ENCODE results near the gene LCT.
A peak's percentile ranks its signal among the peaks of the same experiment; 100 is the strongest.

LCT gene

DNA sequence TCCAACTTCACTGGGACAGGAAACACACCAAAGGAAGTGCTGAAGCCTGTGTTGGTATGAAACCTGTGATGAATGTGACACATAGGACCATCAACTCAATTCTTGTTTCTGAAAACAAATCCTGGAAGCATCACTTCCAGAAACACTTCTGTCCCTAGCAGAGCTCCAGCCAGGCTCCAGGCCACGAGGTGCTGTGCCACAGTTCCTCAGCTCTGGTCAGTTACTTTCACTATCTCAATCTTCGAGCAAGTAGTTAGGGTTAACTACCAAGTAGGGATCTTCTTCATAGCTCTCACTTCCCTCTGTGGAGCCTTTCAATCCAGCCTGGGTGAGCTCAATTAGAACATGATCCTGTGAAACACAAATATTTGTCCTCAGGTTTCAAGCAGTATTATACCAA is 3.6 kb upstream of the LCT start:
- H3K4me3 ChIP-seq (ENCODE audit: low read depth, low read length), result no peak overlapping the region
- TF ChIP-seq, protein P1, sequence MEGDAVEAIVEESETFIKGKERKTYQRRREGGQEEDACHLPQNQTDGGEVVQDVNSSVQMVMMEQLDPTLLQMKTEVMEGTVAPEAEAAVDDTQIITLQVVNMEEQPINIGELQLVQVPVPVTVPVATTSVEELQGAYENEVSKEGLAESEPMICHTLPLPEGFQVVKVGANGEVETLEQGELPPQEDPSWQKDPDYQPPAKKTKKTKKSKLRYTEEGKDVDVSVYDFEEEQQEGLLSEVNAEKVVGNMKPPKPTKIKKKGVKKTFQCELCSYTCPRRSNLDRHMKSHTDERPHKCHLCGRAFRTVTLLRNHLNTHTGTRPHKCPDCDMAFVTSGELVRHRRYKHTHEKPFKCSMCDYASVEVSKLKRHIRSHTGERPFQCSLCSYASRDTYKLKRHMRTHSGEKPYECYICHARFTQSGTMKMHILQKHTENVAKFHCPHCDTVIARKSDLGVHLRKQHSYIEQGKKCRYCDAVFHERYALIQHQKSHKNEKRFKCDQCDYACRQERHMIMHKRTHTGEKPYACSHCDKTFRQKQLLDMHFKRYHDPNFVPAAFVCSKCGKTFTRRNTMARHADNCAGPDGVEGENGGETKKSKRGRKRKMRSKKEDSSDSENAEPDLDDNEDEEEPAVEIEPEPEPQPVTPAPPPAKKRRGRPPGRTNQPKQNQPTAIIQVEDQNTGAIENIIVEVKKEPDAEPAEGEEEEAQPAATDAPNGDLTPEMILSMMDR (IDR thresholded peaks at IDR 0.05; ENCODE audit: low read depth, low read length, missing control alignments), result no peak
- no peak for DNase-seq (ENCODE audit: low read depth)
- in situ Hi-C loops (cut with HindIII; ENCODE audit: low sequenced_read_pairs), result no loop called here

DNA sequence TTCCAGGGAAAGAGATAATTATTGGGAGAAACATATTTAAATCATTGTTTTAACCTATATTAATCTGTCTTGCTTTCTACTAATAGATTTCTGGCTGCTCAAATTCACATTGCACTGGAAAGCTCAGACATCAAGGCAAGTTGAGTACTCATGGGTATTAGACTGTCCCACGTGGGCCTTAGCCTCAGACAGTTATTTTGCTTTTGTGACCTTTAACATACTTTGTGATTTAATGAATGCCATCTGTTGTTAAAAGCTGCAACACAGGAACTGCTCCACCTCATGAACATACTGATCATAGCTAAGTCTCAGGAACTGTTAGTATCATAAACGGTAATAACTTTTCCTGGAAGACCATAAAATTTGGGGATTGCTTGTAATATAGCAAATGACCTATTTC is 2.7 kb upstream of the LCT start:
- in situ Hi-C loops (cut with HindIII; ENCODE audit: low sequenced_read_pairs), result no loop called here
- H3K4me3 ChIP-seq (ENCODE audit: low read depth, low read length), result no peak overlapping the region
- peak; percentile 36 for DNase-seq (ENCODE audit: low read depth)
- TF ChIP-seq, protein P1 (IDR thresholded peaks at IDR 0.05; ENCODE audit: low read depth, low read length, missing control alignments), result no peak

DNA sequence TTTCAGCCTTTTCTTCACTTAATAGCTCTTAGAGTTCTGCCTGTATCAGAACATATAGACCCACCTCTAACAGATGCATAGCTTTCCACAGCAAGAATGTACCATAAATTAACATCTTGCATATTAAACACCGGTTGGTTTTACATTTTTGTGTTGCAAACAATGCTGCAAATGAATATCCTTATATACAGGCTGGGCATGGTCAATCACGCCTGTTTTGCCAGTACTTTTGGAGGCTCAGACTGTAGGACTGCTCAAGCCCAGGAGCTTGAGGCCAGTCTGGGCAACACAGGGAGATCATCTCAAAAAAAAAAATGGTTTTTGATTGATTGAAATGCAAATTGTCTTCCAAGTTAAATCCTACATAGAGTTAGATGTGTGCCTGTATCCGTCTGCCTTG is 1.5 kb upstream of the LCT start:
- TF ChIP-seq, protein P1 (IDR thresholded peaks at IDR 0.05; ENCODE audit: low read depth, low read length, missing control alignments), result no peak
- no peak overlapping the region for H3K4me3 ChIP-seq (ENCODE audit: low read depth, low read length)
- in situ Hi-C loops (cut with HindIII; ENCODE audit: low sequenced_read_pairs), result no loop called here
- DNase-seq (ENCODE audit: low read depth), result no peak

DNA sequence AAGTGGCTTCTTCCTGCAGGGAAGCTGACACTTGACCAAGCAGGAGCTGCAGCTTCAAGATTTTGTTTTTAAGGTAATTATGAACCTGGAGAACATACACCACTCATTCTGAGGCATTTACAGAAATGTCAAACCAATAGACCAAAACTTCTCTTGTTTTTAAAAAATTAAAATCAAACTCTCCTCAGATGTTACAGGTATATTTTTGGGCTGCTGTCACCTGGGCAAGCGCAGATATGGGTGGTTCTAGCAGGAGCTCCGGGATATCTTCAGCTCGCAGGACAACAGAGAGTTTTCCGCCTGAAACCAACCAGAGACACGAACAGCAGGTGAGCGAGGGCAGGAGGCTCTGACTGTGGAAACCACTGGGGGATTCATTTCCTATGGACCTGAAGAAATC is 4.1 kb downstream of the LCT start:
- in situ Hi-C loops (cut with HindIII; ENCODE audit: low sequenced_read_pairs), result no loop called here
- TF ChIP-seq, protein P1 (IDR thresholded peaks at IDR 0.05; ENCODE audit: low read depth, low read length, missing control alignments), result no peak
- H3K4me3 ChIP-seq (ENCODE audit: low read depth, low read length), result no peak overlapping the region
- DNase-seq (ENCODE audit: low read depth), result no peak

DNA sequence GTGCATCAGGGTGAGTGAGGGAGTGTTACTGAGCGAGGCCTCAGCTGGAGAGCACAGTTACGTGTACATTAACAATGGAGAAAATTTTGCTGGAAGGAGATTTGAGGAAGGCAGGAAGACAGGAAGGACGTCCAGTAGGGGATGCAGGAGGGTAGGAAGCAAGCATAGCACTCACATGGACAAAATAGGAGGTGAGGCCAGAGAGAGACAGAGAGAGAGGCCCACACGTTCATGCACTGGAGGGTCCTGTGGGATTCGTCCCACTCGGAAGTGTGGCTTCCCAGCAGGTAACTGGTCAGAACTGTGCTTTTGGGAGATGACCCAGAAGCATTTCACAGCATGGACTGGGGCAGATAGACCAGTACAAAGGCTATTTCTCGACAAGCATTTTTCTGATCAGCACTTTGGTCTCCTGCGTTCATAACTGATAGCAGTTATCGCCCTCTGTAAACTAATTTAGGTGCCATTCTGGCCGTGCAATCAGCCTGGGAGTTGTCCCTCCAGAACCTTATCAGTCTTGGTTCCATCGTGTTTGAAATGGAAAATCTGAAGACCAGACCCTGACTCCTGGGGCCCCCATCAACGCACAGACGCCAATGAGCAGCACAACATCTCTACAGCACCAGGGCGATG is 5.7 kb downstream of the LCT start:
- in situ Hi-C loops (cut with HindIII; ENCODE audit: low sequenced_read_pairs), result no loop called here
- no peak overlapping the region for H3K4me3 ChIP-seq (ENCODE audit: low read depth, low read length)
- no peak for DNase-seq (ENCODE audit: low read depth)
- TF ChIP-seq, protein P1 (IDR thresholded peaks at IDR 0.05; ENCODE audit: low read depth, low read length, missing control alignments), result no peak

DNA sequence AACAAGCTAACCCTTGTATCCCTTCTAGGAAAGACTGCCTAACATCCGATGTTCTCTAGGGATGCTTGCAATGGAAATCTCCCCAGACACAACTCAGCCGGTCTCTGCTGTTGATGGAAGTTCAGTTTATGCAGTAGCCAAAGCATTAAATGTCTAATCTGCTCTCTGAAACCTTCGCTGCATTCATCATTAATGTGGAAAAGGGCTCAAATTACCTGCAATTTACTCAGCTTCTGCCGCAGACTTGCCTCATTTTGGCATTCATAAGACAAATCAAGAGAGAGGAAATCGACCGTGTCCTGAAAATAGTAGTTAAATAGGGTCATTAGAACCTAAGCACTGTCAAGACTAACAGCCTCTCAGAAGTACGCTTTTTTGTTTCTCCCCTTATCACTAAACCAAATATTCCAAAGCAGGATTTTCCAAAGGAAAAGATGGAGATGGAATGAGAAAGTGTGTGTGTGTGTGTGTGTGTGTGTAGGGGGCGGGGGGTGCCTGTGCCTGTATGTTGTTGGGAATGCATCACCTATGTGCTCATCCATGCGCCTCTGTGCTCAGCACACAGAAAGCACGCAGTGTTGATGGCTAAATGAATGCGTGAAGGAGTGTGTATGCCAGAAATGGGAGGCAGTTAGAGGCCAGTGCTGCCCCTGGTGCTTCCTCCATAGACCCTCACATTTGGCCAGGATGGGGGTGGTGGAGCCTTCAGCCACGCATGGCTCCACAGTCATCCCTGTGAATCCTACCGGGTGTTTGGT is 7.4 kb downstream of the LCT start:
- in situ Hi-C loops (cut with HindIII; ENCODE audit: low sequenced_read_pairs), result no loop called here
- no peak overlapping the region for H3K4me3 ChIP-seq (ENCODE audit: low read depth, low read length)
- TF ChIP-seq, protein P1 (IDR thresholded peaks at IDR 0.05; ENCODE audit: low read depth, low read length, missing control alignments), result no peak
- no peak for DNase-seq (ENCODE audit: low read depth)

All from astrocyte of the cerebellum (primary cell).